ENCODE measurements around the gene STX10. TPM values are rescaled to one million over a fixed set of nuclear protein-coding genes. Genes with fewer than 3 reads are reported as not detected.

Gene STX10
- total RNA-seq, 6 experiments from 2014 or later = 48.5 to 63.4 (median 54.0) TPM

DNA sequence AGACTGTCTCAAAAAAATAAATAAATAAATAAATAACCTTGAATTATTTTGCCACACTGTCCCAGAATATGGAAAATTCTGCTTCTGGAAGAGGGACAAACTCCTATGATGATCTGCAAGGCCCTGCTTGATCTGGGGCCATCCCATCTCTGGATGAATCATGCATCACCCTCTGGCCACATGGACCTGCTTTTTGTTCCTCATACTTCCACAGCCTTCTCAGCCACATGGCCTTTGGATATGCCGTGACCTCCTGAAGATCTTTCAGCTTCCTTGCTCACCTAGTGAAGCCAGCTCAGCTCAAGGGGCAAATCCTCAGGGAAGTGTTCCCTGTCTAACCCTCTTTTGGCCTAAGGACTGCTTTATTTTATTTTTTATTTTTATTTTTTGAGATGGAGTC, 10.4 kb upstream of the STX10 start:
- Mint-ChIP-seq H3K27me3 (ENCODE audit: insufficient read depth) (peaks cover 13% of the 10 kb centered on the region), H3K9me3 (no peaks in the 10 kb centered on the region), H3K36me3 (ENCODE audit: low read depth) (no peaks in the 10 kb centered on the region), H3K4me3 (no peak overlapping the region), H3K4me1 (ENCODE audit: low read depth) (peaks cover 59% of the 10 kb centered on the region), H3K27ac (peak overlapping the region; percentile 85)
- TF ChIP-seq, protein P1, sequence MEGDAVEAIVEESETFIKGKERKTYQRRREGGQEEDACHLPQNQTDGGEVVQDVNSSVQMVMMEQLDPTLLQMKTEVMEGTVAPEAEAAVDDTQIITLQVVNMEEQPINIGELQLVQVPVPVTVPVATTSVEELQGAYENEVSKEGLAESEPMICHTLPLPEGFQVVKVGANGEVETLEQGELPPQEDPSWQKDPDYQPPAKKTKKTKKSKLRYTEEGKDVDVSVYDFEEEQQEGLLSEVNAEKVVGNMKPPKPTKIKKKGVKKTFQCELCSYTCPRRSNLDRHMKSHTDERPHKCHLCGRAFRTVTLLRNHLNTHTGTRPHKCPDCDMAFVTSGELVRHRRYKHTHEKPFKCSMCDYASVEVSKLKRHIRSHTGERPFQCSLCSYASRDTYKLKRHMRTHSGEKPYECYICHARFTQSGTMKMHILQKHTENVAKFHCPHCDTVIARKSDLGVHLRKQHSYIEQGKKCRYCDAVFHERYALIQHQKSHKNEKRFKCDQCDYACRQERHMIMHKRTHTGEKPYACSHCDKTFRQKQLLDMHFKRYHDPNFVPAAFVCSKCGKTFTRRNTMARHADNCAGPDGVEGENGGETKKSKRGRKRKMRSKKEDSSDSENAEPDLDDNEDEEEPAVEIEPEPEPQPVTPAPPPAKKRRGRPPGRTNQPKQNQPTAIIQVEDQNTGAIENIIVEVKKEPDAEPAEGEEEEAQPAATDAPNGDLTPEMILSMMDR (IDR thresholded peaks at IDR 0.05) = no peak
- peak; percentile 64 for DNase-seq

DNA sequence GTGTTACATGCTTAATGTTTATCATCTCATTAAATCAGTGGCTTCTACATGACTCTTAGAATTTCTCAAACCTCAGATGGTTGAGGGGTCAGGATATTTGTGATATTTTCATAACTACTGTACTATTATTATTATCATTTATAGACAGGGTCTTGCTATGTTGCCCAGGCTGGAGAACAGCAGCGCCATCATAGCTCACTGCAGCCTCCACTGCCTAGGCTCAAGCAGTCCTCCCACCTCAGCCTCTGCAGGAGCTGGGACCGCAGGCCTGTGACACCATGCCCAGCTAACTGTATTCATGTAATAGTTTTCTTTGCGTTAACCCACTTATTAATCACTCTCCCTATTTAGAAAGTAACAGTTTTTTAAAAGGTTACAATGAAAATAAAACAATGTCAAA, 9.5 kb upstream of the STX10 start:
- no peak overlapping the region for H3K27ac Mint-ChIP-seq
- TF ChIP-seq, protein P1 (IDR thresholded peaks at IDR 0.05) = no peak
- no peaks in the 10 kb centered on the region for H3K9me3 Mint-ChIP-seq
- peaks cover 58% of the 10 kb centered on the region for H3K4me1 Mint-ChIP-seq (ENCODE audit: low read depth)
- peaks cover 5% of the 10 kb centered on the region for H3K36me3 Mint-ChIP-seq (ENCODE audit: low read depth)
- H3K27me3 Mint-ChIP-seq (ENCODE audit: insufficient read depth) = peaks cover 20% of the 10 kb centered on the region
- DNase-seq = no peak
- no peak overlapping the region for H3K4me3 Mint-ChIP-seq

DNA sequence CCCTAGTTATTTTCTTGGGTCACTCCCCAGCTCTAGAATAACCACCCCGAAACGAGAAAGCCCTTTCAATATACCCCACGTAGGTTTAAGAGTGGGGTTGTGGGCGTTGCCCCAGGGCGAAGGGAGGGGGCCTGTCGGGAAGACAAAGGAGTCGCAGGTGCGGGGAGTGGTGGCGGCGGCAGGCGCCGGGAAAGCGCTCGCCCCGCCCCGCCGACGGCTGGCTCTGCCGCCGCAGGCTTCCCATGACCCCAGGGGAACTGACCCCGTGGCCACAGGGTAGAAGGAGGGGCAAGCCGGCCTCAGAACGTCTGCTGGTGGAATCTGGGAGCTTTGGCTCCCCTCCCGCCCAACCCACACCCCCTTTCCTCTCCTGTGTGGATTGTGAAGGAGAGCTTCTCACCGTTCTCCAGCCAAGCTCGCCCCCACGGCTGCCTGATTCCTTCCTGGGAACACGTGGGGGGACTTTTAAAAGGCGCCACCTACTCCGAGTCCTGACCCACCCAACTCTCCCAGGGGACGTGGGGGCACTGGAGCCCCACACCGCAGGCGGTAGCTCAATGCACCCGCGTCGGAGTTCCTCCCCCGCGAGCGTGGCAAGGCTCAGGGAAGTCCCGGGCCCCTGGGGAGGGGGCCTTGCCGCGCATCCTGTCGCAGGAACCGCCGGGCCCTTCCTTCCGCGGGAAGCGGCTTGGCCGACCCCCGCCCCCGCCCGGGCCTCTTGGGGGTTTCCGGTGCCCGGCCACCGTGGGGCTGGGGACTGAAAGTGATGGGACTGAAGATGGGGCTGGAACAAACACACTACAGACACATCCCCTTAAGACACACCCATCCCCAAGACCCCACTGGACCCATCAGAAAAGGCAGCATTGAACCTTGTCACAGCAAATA, 5.5 kb upstream of the STX10 start:
- H3K4me1 Mint-ChIP-seq (ENCODE audit: low read depth) = peaks cover 42% of the 10 kb centered on the region
- H3K27me3 Mint-ChIP-seq (ENCODE audit: insufficient read depth) = peaks cover 51% of the 10 kb centered on the region
- peak overlapping the region; percentile 99 for H3K4me3 Mint-ChIP-seq
- H3K9me3 Mint-ChIP-seq = peaks cover 15% of the 10 kb centered on the region
- DNase-seq = peak; percentile 71
- peaks cover 34% of the 10 kb centered on the region for H3K36me3 Mint-ChIP-seq (ENCODE audit: low read depth)
- TF ChIP-seq, protein P1 (IDR thresholded peaks at IDR 0.05) = no peak
- H3K27ac Mint-ChIP-seq = peak overlapping the region; percentile 99

DNA sequence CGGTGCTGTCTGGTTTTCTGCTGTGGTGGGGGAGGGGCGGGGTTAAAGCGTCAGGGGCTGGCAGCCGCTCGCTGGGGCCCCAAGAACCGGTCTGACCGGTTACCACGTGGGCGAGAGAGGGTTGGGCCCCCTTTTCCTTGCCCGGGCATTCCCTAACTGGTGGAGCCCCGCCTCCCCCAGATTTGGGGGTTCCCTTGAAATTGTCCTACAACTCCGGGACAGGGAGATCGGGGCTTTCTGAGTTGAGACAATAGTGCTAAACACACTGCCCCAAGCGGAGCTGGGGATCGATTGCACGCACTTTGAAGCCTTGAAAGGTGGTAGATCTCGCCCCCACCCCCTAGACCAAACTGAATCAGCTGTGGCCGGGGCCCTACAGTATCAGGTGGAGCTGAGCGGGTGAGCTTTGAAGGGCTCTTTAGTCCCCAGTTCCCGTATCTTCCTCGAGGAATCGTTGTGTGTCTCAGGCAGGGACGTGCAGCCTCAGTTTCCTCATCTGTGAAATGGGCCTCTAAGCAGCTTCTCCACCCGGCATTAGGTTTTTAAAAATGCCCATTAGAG, 4.8 kb upstream of the STX10 start:
- H3K36me3 Mint-ChIP-seq (ENCODE audit: low read depth) = peaks cover 39% of the 10 kb centered on the region
- peaks cover 36% of the 10 kb centered on the region for H3K4me1 Mint-ChIP-seq (ENCODE audit: low read depth)
- H3K27me3 Mint-ChIP-seq (ENCODE audit: insufficient read depth) = peaks cover 56% of the 10 kb centered on the region
- peak overlapping the region; percentile 99 for H3K4me3 Mint-ChIP-seq
- peaks cover 15% of the 10 kb centered on the region for H3K9me3 Mint-ChIP-seq
- TF ChIP-seq, protein P1 (IDR thresholded peaks at IDR 0.05) = peak; percentile 50
- peak overlapping the region; percentile 99 for H3K27ac Mint-ChIP-seq
- peak; percentile 74 for DNase-seq

DNA sequence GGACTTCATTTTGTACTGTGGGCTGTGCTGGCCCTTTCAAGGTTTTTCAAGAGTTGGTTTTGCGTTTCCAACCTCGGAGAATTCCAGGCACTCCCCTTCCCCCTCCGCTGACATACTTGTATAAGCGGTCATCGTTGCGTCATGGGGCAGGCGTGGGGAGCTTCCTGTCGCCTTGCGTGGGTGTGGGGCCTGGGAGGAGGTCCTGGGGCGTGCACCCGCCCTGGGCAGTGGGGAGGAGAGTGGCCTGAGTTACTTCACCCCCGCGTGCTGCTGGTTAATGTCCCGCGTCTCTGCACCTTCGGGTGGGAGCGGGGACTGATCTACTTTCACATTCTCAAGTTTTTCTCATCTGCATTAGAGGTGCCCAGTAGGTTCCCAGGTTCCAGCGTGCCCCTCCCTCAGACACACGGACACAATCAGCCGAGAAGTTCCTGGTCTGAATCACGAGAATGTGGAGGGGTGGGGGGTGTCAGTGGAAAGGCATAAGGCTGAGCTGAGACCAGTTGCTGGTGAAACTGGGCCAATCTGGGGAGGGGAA, 4.1 kb upstream of the STX10 start:
- Mint-ChIP-seq H3K9me3 (peaks cover 15% of the 10 kb centered on the region), H3K27ac (peak overlapping the region; percentile 99), H3K4me1 (ENCODE audit: low read depth) (peaks cover 40% of the 10 kb centered on the region), H3K27me3 (ENCODE audit: insufficient read depth) (peaks cover 56% of the 10 kb centered on the region), H3K36me3 (ENCODE audit: low read depth) (peaks cover 39% of the 10 kb centered on the region), H3K4me3 (peak overlapping the region; percentile 99)
- TF ChIP-seq, protein P1 (IDR thresholded peaks at IDR 0.05) = no peak
- peak; percentile 86 for DNase-seq

Measured in HFFc6 (cell line).